ENCODE data around the gene ERC1. TPM values are rescaled to one million over a fixed set of nuclear protein-coding genes. Genes with fewer than 3 reads are reported as not detected.
"Not testable (repeated sequence)": the region's sequence is repeated elsewhere in the genome, so short reads cannot be mapped to it uniquely, and the experiment has no call there.

Gene ERC1
- total RNA-seq, 2 donors from 2014 or later: 18.9 to 72.9 TPM

GRCh38 chr12:1338483-1339177 is 347.6 kb downstream of the ERC1 start:
- no peaks in the 10 kb centered on the region for H3K9me3 ChIP-seq
- DNase-seq (ENCODE audit: low spot score): no peak
- H3K27ac ChIP-seq: no peak overlapping the region
- no peaks in the 10 kb centered on the region for H3K36me3 ChIP-seq
- H3K4me1 ChIP-seq (replicated peaks): no peaks in the 10 kb centered on the region
- H3K27me3 ChIP-seq (replicated peaks; ENCODE audit: insufficient read depth): no peaks in the 10 kb centered on the region
- TF ChIP-seq POLR2AphosphoS5 (IDR thresholded peaks at IDR 0.05): no peak
- TF ChIP-seq, protein P1, sequence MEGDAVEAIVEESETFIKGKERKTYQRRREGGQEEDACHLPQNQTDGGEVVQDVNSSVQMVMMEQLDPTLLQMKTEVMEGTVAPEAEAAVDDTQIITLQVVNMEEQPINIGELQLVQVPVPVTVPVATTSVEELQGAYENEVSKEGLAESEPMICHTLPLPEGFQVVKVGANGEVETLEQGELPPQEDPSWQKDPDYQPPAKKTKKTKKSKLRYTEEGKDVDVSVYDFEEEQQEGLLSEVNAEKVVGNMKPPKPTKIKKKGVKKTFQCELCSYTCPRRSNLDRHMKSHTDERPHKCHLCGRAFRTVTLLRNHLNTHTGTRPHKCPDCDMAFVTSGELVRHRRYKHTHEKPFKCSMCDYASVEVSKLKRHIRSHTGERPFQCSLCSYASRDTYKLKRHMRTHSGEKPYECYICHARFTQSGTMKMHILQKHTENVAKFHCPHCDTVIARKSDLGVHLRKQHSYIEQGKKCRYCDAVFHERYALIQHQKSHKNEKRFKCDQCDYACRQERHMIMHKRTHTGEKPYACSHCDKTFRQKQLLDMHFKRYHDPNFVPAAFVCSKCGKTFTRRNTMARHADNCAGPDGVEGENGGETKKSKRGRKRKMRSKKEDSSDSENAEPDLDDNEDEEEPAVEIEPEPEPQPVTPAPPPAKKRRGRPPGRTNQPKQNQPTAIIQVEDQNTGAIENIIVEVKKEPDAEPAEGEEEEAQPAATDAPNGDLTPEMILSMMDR (IDR thresholded peaks at IDR 0.05): no peak
- TF ChIP-seq POLR2A (IDR thresholded peaks at IDR 0.05): no peak
- H3K4me3 ChIP-seq: no peak overlapping the region
- intact Hi-C loops (cut with DNase I): no loop called here
- 94% methylated on average over 9 of the region's 10 CpGs for WGBS

- H3K27ac ChIP-seq; H3K9me3 ChIP-seq; intact Hi-C loops (cut with DNase I); H3K4me1 ChIP-seq (replicated peaks); H3K36me3 ChIP-seq; H3K4me3 ChIP-seq; DNase-seq (ENCODE audit: low spot score); H3K27me3 ChIP-seq (replicated peaks; ENCODE audit: insufficient read depth): not testable (repeated sequence)
- WGBS: 83% methylated on average over 6 of the region's 8 CpGs
Observed at GRCh38 chr12:1339178-1339541, 348.1 kb downstream of the ERC1 start.

DNA sequence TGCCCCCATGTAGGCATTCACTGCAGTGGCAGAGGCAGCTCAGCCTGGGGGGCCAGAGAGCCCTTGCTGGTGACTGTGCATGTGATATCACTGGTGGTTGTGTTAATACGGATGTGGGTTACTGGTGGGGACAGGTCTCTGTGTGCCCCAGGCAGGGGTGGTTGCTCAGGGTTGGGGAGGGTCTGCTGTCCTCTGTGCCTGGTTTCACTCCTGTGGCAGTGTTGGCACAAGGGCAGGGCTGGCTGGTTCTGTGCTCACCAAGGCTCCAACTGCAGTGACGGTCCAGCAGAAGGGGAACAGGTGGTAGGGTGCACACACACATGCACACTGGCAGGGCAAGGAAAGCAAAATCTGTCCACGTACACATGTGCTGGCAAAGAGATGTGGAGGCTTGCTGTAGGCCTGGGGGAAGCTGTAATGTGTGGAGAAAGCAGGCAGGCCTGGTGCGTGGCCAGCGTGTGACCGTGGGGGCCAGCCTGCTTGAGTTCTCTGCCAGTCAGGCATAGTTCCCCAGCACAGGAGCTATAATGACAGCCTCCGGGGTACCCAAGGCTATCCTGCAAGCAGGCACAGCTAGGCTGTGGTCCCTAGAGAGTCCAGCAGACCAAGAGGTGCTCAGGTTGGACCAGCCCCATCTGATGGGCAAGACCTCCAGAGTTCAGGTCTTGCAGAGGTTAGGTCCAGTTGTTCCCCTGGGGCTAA is 348.7 kb downstream of the ERC1 start:
- Histone ChIP-seq H3K27me3 (replicated peaks; ENCODE audit: insufficient read depth) (no peaks in the 10 kb centered on the region), H3K4me1 (replicated peaks) (no peaks in the 10 kb centered on the region), H3K9me3 (no peaks in the 10 kb centered on the region), H3K4me3 (no peak overlapping the region), H3K36me3 (no peaks in the 10 kb centered on the region), H3K27ac (no peak overlapping the region)
- WGBS: 88% methylated on average over 7 of the region's 7 CpGs
- DNase-seq (ENCODE audit: low spot score): no peak
- TF ChIP-seq, protein P1 (IDR thresholded peaks at IDR 0.05): no peak
- TF ChIP-seq POLR2A (IDR thresholded peaks at IDR 0.05) (no peak), POLR2AphosphoS5 (IDR thresholded peaks at IDR 0.05) (no peak)
- intact Hi-C loops (cut with DNase I): no loop called here

DNA sequence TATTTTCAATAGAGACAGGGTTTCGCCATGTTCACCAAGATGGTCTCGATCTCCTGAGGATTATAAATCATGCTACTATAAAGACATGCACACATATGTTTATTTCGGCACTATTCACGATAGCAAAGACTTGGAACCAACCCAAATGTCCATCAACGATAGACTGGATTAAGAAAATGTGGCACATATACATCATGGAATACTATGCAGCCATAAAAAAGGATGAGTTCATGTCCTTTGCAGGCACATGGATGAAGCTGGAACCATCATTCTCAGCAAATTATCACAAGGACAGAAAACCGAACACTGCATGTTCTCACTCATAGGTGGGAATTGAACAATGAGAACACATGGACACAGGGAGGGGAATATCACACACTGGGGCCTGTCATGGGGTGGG is 350.2 kb downstream of the ERC1 start:
- H3K27ac ChIP-seq; H3K9me3 ChIP-seq; H3K27me3 ChIP-seq (replicated peaks; ENCODE audit: insufficient read depth); H3K4me1 ChIP-seq (replicated peaks); H3K4me3 ChIP-seq; intact Hi-C loops (cut with DNase I); DNase-seq (ENCODE audit: low spot score); H3K36me3 ChIP-seq: not testable (repeated sequence)
- 91% methylated on average over 6 of the region's 6 CpGs for WGBS

DNA sequence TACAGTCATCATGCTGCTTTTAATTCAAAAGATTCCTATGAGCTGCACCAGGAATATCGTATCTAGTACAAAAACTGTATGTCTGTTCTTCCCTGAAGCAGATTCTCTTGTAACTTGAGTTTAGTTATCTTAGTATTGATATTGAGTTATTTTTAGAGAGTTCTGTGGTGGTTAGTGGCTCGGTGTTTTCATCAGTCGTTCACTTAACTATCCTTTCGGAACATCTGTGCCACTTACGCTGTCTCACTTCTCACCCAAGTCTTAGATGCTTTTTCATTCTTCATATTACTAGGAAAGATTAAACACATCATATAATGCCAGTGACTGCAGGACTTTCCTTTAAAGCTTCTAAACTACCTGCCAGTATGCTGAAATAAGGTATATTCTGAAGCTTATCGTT is 352.4 kb downstream of the ERC1 start:
- no peaks in the 10 kb centered on the region for H3K9me3 ChIP-seq
- H3K36me3 ChIP-seq: no peaks in the 10 kb centered on the region
- no peak overlapping the region for H3K4me3 ChIP-seq
- intact Hi-C loops (cut with DNase I): no loop called here
- H3K4me1 ChIP-seq (replicated peaks): no peaks in the 10 kb centered on the region
- no peaks in the 10 kb centered on the region for H3K27me3 ChIP-seq (replicated peaks; ENCODE audit: insufficient read depth)
- no peak overlapping the region for H3K27ac ChIP-seq
- WGBS: 86% methylated on average over 6 of the region's 6 CpGs
- DNase-seq (ENCODE audit: low spot score): no peak
- TF ChIP-seq POLR2A (IDR thresholded peaks at IDR 0.05): no peak
- TF ChIP-seq POLR2AphosphoS5 (IDR thresholded peaks at IDR 0.05): no peak
- TF ChIP-seq, protein P1 (IDR thresholded peaks at IDR 0.05): no peak

DNA sequence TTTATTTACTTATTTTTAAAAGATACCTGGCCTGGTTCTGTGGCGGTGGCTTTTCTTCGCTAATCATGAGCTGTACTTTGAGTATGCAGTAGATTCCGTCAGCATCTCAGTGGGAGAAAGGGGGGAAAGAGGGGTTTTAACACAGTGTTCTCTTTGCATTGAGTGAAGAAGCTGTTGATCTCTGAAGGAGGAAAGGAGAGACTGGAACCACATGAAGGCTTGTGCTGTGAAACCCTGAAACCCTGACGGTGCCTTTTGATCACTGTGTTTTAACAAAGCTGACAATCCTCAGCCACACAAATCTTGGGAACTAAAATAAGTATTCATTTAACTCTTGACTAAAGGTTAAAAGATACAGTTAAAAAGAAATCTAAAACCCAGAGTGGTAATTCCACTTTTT is 353.2 kb downstream of the ERC1 start:
- DNase-seq (ENCODE audit: low spot score): no peak
- 81% methylated on average over 4 of the region's 4 CpGs for WGBS
- no peaks in the 10 kb centered on the region for H3K9me3 ChIP-seq
- TF ChIP-seq, protein P1 (IDR thresholded peaks at IDR 0.05): no peak
- TF ChIP-seq POLR2A (IDR thresholded peaks at IDR 0.05) (no peak), POLR2AphosphoS5 (IDR thresholded peaks at IDR 0.05) (no peak)
- no peak overlapping the region for H3K4me3 ChIP-seq
- no peaks in the 10 kb centered on the region for H3K27me3 ChIP-seq (replicated peaks; ENCODE audit: insufficient read depth)
- no peaks in the 10 kb centered on the region for H3K4me1 ChIP-seq (replicated peaks)
- H3K36me3 ChIP-seq: no peaks in the 10 kb centered on the region
- no peak overlapping the region for H3K27ac ChIP-seq
- intact Hi-C loops (cut with DNase I): no loop called here
